HG02852 (cell line): Measurements from ENCODE around the gene PAK6.

ENCODE experiments used
- ATAC-seq: cut with Tn5 transposase; IDR thresholded peaks from one replicate; pipeline ENCODE4 v1.9.1; 2021; ENCODE audit warnings: mild to moderate bottlenecking, moderate library complexity; ENCODE audit not compliant: unreplicated experiment

Gene PAK6

GRCh38 chr15:40290918-40291574, 52.2 kb downstream of the PAK6 start:
- no peak for ATAC-seq

- no peak for ATAC-seq
Measured at GRCh38 chr15:40292246-40292645, 53.4 kb downstream of the PAK6 start.

GRCh38 chr15:40293006-40293405, 54.1 kb downstream of the PAK6 start:
- no peak for ATAC-seq

- no peak for ATAC-seq
Measured at GRCh38 chr15:40293905-40294895, 55.3 kb downstream of the PAK6 start.

GRCh38 chr15:40295297-40295696, 56.4 kb downstream of the PAK6 start:
- ATAC-seq, result no peak

GRCh38 chr15:40295877-40296560, 57.2 kb downstream of the PAK6 start:
- ATAC-seq, result no peak

- no peak for ATAC-seq
Measured at GRCh38 chr15:40296561-40297230, 57.8 kb downstream of the PAK6 start.

GRCh38 chr15:40297356-40297755, 58.5 kb downstream of the PAK6 start:
- ATAC-seq, result no peak

- ATAC-seq, result no peak
Measured at GRCh38 chr15:40298216-40298935, 59.5 kb downstream of the PAK6 start.

- ATAC-seq, result no peak
Measured at GRCh38 chr15:40300367-40300766, 61.5 kb downstream of the PAK6 start.

- ATAC-seq, result no peak
Measured at GRCh38 chr15:40300771-40301170, 61.9 kb downstream of the PAK6 start.

- no peak for ATAC-seq
Measured at GRCh38 chr15:40301467-40302179, 62.8 kb downstream of the PAK6 start.

- no peak for ATAC-seq
Measured at GRCh38 chr15:40302288-40302886, 63.5 kb downstream of the PAK6 start.

GRCh38 chr15:40302981-40303380, 64.1 kb downstream of the PAK6 start:
- ATAC-seq, result no peak

- ATAC-seq, result no peak
Measured at GRCh38 chr15:40303576-40303975, 64.7 kb downstream of the PAK6 start.

- ATAC-seq, result no peak
Measured at GRCh38 chr15:40305281-40305680, 66.4 kb downstream of the PAK6 start.

- no peak for ATAC-seq
Measured at GRCh38 chr15:40306371-40306770, 67.5 kb downstream of the PAK6 start.

GRCh38 chr15:40306908-40307307, 68.0 kb downstream of the PAK6 start:
- ATAC-seq, result no peak
